HCT116 (cell line): Measurements from ENCODE around the gene EYA2. TPM values are rescaled to one million over a fixed set of nuclear protein-coding genes. Genes with fewer than 3 reads are reported as not detected.

Experiments
- ATAC-seq: fragments of 200-7000 bp; cut with Tn5 transposase; 2 replicates; pipeline ENCODE4 v1.9.1; 2020; ENCODE audit warnings: mild to moderate bottlenecking, moderate library complexity
- BruUV-seq: library from RNA; stranded (reverse); fragments of 400-500 nt; replicated peaks from 2 replicates; lab custom pipeline; 2021; lab: Mats Ljungman, UMichigan
- CTCF ChIA-PET: fragments of 300-600 bp; sonication (Branson Sonifier 250); formaldehyde crosslinking; loops from one replicate; lab custom pipeline; 2021; ENCODE audit warnings: antibody characterized with exemption; lab: Charles Lee
- POLR2A ChIA-PET: fragments of 300-600, 350-600 bp; sonication (Branson Sonifier 250); formaldehyde crosslinking; loops from one replicate; lab custom pipeline; 2021; ENCODE audit warnings: antibody characterized with exemption; lab: Charles Lee
- RAD21 ChIA-PET, 2 experiments: fragments of 300-600 bp; sonication (Branson Sonifier 250); formaldehyde crosslinking; loops; one replicate each; lab custom pipeline; 2023; ENCODE audit warnings: low total read pairs in 2 of 2; ENCODE audit not compliant: uncharacterized antibody in 2 of 2, unreplicated experiment in 2 of 2, low non-redundant PET in 1 of 2; lab: Charles Lee
- DNase-seq: peaks from one replicate; pipeline ENCODE4 v3.0.0-alpha.2; 2010; ENCODE audit warnings: low read depth, low spot score
- H2AFZ ChIP-seq: fragments of 200-600 bp; shearing (Covaris generic), sonication (generic); 2 replicates; pipeline ENCODE4 v1.6.1; 2017; ENCODE audit warnings: low read depth, mixed run types, mixed read lengths, antibody characterized with exemption, low read length; ENCODE audit not compliant: poor library complexity, severe bottlenecking
- H3K27ac ChIP-seq: 2 replicates; pipeline ENCODE4 v1.5.1; 2012; ENCODE audit warnings: low read depth, low read length
- H3K27me3 ChIP-seq: fragments of 200-600 bp; sonication (generic); 2 replicates; pipeline ENCODE4 v1.6.1; 2016; ENCODE audit warnings: mixed run types, low read length, mixed read lengths; ENCODE audit not compliant: insufficient read depth
- H3K36me3 ChIP-seq, 2 experiments: fragments of 200-500 bp in 1 of 2; fragments of 200-600 bp in 1 of 2; sonication (Bioruptor generic) in 1 of 2; sonication (generic) in 1 of 2; 2 replicates each; pipeline versions ENCODE4 v1.5.1 to v1.6.1; 2014 to 2016; ENCODE audit warnings: low read length in 2 of 2, inconsistent platforms in 1 of 2, mixed read lengths in 1 of 2, mixed run types in 1 of 2; ENCODE audit not compliant: insufficient read depth in 2 of 2, control insufficient read depth in 1 of 2
- H3K4me1 ChIP-seq, 2 experiments: fragments of 200-600 bp in 1 of 2; sonication (generic) in 1 of 2; 2 replicates each; pipeline versions ENCODE4 v1.5.1 to v1.6.1; 2012 to 2017; ENCODE audit warnings: low read length in 2 of 2, inconsistent platforms in 1 of 2, mild to moderate bottlenecking in 1 of 2, mixed read lengths in 1 of 2, mixed run types in 1 of 2, moderate library complexity in 1 of 2; ENCODE audit not compliant: insufficient read depth in 2 of 2, control insufficient read depth in 1 of 2
- H3K4me2 ChIP-seq: fragments of 200-600 bp; sonication (generic); 2 replicates; pipeline ENCODE4 v1.6.1; 2017; ENCODE audit warnings: mixed run types, low read length, mixed read lengths
- H3K4me3 ChIP-seq, 2 experiments: fragments of 200-600 bp in 1 of 2; sonication (generic) in 1 of 2; replicated peaks in 1 of 2; 2 replicates each; pipeline ENCODE4 v1.5.1; 2011 to 2016; ENCODE audit warnings: low read length in 2 of 2, control low read depth in 1 of 2, low read depth in 1 of 2, mild to moderate bottlenecking in 1 of 2, mixed read lengths in 1 of 2, mixed run types in 1 of 2
- H3K79me2 ChIP-seq: fragments of 200-600 bp; sonication (generic); 2 replicates; pipeline ENCODE4 v1.6.1; 2017; ENCODE audit warnings: mild to moderate bottlenecking, mixed run types, low read length, moderate library complexity, mixed read lengths; ENCODE audit not compliant: insufficient read depth
- H3K9ac ChIP-seq: fragments of 200-600 bp; sonication (generic); 2 replicates; pipeline ENCODE4 v1.6.1; 2016; ENCODE audit warnings: low read length, mixed read lengths
- H3K9me2 ChIP-seq: fragments of 200-600 bp; sonication (generic), shearing (Covaris generic); 2 replicates; pipeline ENCODE4 v1.6.1; 2017; ENCODE audit warnings: mixed run types, mild to moderate bottlenecking, moderate library complexity; ENCODE audit not compliant: insufficient read depth
- H3K9me3 ChIP-seq, 2 experiments: fragments of 200-500 bp in 1 of 2; fragments of 200-600 bp in 1 of 2; sonication (Bioruptor generic) in 1 of 2; sonication (generic) in 1 of 2; 2 replicates each; pipeline ENCODE4 v1.6.1; 2014 to 2017; ENCODE audit warnings: low read length in 2 of 2, mixed read lengths in 2 of 2, inconsistent platforms in 1 of 2, low read depth in 1 of 2, mild to moderate bottlenecking in 1 of 2, mixed run types in 1 of 2, moderate library complexity in 1 of 2; ENCODE audit not compliant: control insufficient read depth in 1 of 2, insufficient read depth in 1 of 2
- H4K20me1 ChIP-seq: fragments of 200-600 bp; sonication (generic), shearing (Covaris generic); 2 replicates; pipeline ENCODE4 v1.6.1; 2017; ENCODE audit warnings: mixed run types, mild to moderate bottlenecking, moderate library complexity; ENCODE audit not compliant: insufficient read depth
- CBX3 ChIP-seq: IDR thresholded peaks from 2 replicates; pipeline ENCODE4 v1.6.1; 2012; ENCODE audit warnings: low read depth
- CEBPB ChIP-seq: IDR thresholded peaks from 2 replicates; pipeline ENCODE4 v1.6.1; 2012; ENCODE audit warnings: low read depth
- EGR1 ChIP-seq: IDR thresholded peaks from 2 replicates; pipeline ENCODE4 v1.6.1; 2012; ENCODE audit warnings: low read depth
- EZH2 ChIP-seq: fragments of 200-600 bp; sonication (generic); IDR thresholded peaks from 2 replicates; pipeline ENCODE4 v1.6.1; 2017; ENCODE audit warnings: antibody characterized with exemption, mixed run types
- EZH2phosphoT487 ChIP-seq: fragments of 200-600 bp; IDR thresholded peaks from 2 replicates; pipeline ENCODE4 v1.6.1; 2018; ENCODE audit warnings: antibody characterized with exemption, borderline replicate concordance
- FOSL1 ChIP-seq: IDR thresholded peaks from 2 replicates; pipeline ENCODE4 v1.6.1; 2012; ENCODE audit warnings: low read depth
- JUND ChIP-seq: IDR thresholded peaks from 2 replicates; pipeline ENCODE4 v1.6.1; 2012
- MAX ChIP-seq: IDR thresholded peaks from 2 replicates; pipeline ENCODE4 v1.6.1; 2012
- RAD21 ChIP-seq: IDR thresholded peaks from 2 replicates; pipeline ENCODE4 v1.6.1; 2012; ENCODE audit warnings: low read depth, mild to moderate bottlenecking
- SP1 ChIP-seq: IDR thresholded peaks from 2 replicates; pipeline ENCODE4 v1.6.1; 2012; ENCODE audit warnings: low read depth
- TCF7L2 ChIP-seq: IDR thresholded peaks from 2 replicates; pipeline ENCODE4 v1.7.0; 2011; ENCODE audit warnings: borderline replicate concordance, inconsistent platforms; ENCODE audit not compliant: insufficient read depth, insufficient read length; ENCODE audit errors: extremely low read depth
- ZNF274 ChIP-seq: fragments of 200-500 bp; sonication (Bioruptor generic); IDR thresholded peaks from 2 replicates; pipeline ENCODE4 v1.6.1; 2014; ENCODE audit warnings: mild to moderate bottlenecking, low read depth, low read length, inconsistent platforms
- intact Hi-C: fragments of 100-400 bp; cut with micrococcal nuclease; formaldehyde crosslinking; loops from 2 replicates; pipeline ENCODE4 v1.10.0; 2022
- total RNA-seq: library from RNA; stranded (reverse); gene quantifications from one replicate; pipeline ENCODE4 v1.2.1, GENCODE V29; 2021; ENCODE audit not compliant: unreplicated experiment
- TF ChIP-seq, protein P1 (sequence below), 3 experiments: fragments of 200-600 bp in 1 of 3; sonication (generic) in 1 of 3; IDR thresholded peaks in 2 of 3; conservative IDR thresholded peaks in 1 of 3; 2 replicates each; pipeline ENCODE4 v1.5.1; 2012 to 2017; ENCODE audit warnings: low read depth in 2 of 3, low read length in 2 of 3, antibody characterized with exemption in 1 of 3, borderline replicate concordance in 1 of 3, control low read depth in 1 of 3, mild to moderate bottlenecking in 1 of 3, mixed read lengths in 1 of 3, mixed run types in 1 of 3, moderate library complexity in 1 of 3; ENCODE audit not compliant: insufficient read depth in 1 of 3
- TF ChIP-seq, protein P2 (sequence below): IDR thresholded peaks from 2 replicates; pipeline ENCODE4 v1.6.1; 2012

Gene EYA2
- total RNA-seq, 1 experiment from 2014 or later: not detected

GRCh38 chr20:46946796-46947195 is 52.2 kb downstream of the EYA2 start:
- H3K9me3 ChIP-seq: no peaks in the 10 kb centered on the region
- no TSS peak for BruUV-seq
- H3K4me3 ChIP-seq: no peak overlapping the region
- no peaks in the 10 kb centered on the region for H3K36me3 ChIP-seq
- ChIA-PET POLR2A (no interaction called here), CTCF (no interaction called here), RAD21 (no interaction called here)
- no peak overlapping the region for H3K4me2 ChIP-seq
- no peaks in the 10 kb centered on the region for H4K20me1 ChIP-seq
- no peaks in the 10 kb centered on the region for H3K4me1 ChIP-seq
- H3K9me2 ChIP-seq: no peaks in the 10 kb centered on the region
- DNase-seq: no peak
- H3K27me3 ChIP-seq: peaks cover 8% of the 10 kb centered on the region; the same call in 1 of the 2 replicates
- H3K9ac ChIP-seq: no peak overlapping the region
- no peak for TF ChIP-seq ZNF274
- no peak for TF ChIP-seq FOSL1
- no peak for TF ChIP-seq MAX
- no peak for TF ChIP-seq CEBPB
- no peak for TF ChIP-seq EZH2phosphoT487
- TF ChIP-seq SP1: no peak
- TF ChIP-seq EZH2: no peak
- TF ChIP-seq, protein P1, sequence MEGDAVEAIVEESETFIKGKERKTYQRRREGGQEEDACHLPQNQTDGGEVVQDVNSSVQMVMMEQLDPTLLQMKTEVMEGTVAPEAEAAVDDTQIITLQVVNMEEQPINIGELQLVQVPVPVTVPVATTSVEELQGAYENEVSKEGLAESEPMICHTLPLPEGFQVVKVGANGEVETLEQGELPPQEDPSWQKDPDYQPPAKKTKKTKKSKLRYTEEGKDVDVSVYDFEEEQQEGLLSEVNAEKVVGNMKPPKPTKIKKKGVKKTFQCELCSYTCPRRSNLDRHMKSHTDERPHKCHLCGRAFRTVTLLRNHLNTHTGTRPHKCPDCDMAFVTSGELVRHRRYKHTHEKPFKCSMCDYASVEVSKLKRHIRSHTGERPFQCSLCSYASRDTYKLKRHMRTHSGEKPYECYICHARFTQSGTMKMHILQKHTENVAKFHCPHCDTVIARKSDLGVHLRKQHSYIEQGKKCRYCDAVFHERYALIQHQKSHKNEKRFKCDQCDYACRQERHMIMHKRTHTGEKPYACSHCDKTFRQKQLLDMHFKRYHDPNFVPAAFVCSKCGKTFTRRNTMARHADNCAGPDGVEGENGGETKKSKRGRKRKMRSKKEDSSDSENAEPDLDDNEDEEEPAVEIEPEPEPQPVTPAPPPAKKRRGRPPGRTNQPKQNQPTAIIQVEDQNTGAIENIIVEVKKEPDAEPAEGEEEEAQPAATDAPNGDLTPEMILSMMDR (IDR thresholded peaks at IDR 0.05 in 2 of 3, conservative IDR thresholded peaks at IDR 0.05 in 1 of 3; ENCODE audit: borderline replicate concordance in 1 of 3, insufficient read depth in 1 of 3, low read depth in 2 of 3, low read length in 2 of 3): no peak
- TF ChIP-seq EGR1: no peak
- TF ChIP-seq, protein P2, sequence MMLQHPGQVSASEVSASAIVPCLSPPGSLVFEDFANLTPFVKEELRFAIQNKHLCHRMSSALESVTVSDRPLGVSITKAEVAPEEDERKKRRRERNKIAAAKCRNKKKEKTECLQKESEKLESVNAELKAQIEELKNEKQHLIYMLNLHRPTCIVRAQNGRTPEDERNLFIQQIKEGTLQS: no peak
- TF ChIP-seq CBX3: no peak
- no peak for TF ChIP-seq RAD21
- no peak for TF ChIP-seq JUND
- TF ChIP-seq TCF7L2: no peak
- no peak for ATAC-seq
- H3K79me2 ChIP-seq: no peaks in the 10 kb centered on the region
- intact Hi-C loops: no loop called here
- H2AFZ ChIP-seq: no peak overlapping the region
- H3K27ac ChIP-seq: no peak overlapping the region
